GM12878 (cell line): ENCODE measurements around the gene SPDYE3. TPM values are rescaled to one million over a fixed set of nuclear protein-coding genes. Genes with fewer than 3 reads are reported as not detected.

Source experiments
- ATAC-seq: fragments of 200-7000 bp; cut with Tn5 transposase; 3 replicates; pipeline ENCODE4 v1.9.1; 2020; ENCODE audit warnings: mild to moderate bottlenecking, moderate library complexity
- BruUV-seq: library from RNA; stranded (reverse); fragments of 400-500 nt; replicated peaks from 2 replicates; lab custom pipeline; 2021; lab: Mats Ljungman, UMichigan
- CTCF ChIA-PET: fragments of 300-600 bp; sonication (Branson Sonifier 250); formaldehyde crosslinking; extraction: SDS; loops from one replicate; lab custom pipeline; 2021; ENCODE audit warnings: inconsistent platforms; lab: Yijun Ruan, JAX
- POLR2A ChIA-PET: fragments of 350-600 bp; formaldehyde crosslinking; extraction: SDS; loops from one replicate; lab custom pipeline; 2021; ENCODE audit warnings: inconsistent platforms; lab: Charles Lee
- RAD21 ChIA-PET: fragments of 300-600 bp; sonication (Branson Sonifier 250); formaldehyde crosslinking; loops from one replicate; lab custom pipeline; 2023; ENCODE audit warnings: antibody characterized with exemption; ENCODE audit not compliant: unreplicated experiment; lab: Charles Lee
- SMC1A ChIA-PET: fragments of 300-600 bp; sonication (Branson Sonifier 250); formaldehyde crosslinking; loops from one replicate; lab custom pipeline; 2023; ENCODE audit not compliant: unreplicated experiment, uncharacterized antibody; lab: Charles Lee
- DNase-seq: peaks from one replicate; pipeline ENCODE4 v3.0.0-alpha.2; 2011; ENCODE audit warnings: low read depth, low spot score
- FAIRE-seq: peaks from 3 replicates; lab custom pipeline; 2011; peaks lifted over from hg19 to GRCh38; lab: Jason Lieb, UNC
- H2AFZ ChIP-seq: 2 replicates; pipeline ENCODE4 v1.6.0; 2011; ENCODE audit warnings: low read depth, low read length, control low read depth; ENCODE audit not compliant: control insufficient read depth
- H3K27ac ChIP-seq: 2 replicates; pipeline ENCODE4 v1.5.1; 2011; ENCODE audit warnings: control low read depth; ENCODE audit not compliant: control insufficient read depth, insufficient read depth
- H3K27me3 ChIP-seq, 2 experiments: replicated peaks in 1 of 2; 2 replicates each; pipeline versions ENCODE4 v1.6.0 to v1.6.1; 2011; ENCODE audit warnings: low read length in 1 of 2; ENCODE audit not compliant: control insufficient read depth in 2 of 2, insufficient read depth in 2 of 2
- H3K36me3 ChIP-seq, 2 experiments: 2 replicates each; pipeline ENCODE4 v1.5.1; 2011; ENCODE audit warnings: low read length in 1 of 2; ENCODE audit not compliant: control insufficient read depth in 2 of 2, insufficient read depth in 2 of 2
- H3K4me1 ChIP-seq: 2 replicates; pipeline ENCODE4 v1.6.1; 2011; ENCODE audit warnings: mild to moderate bottlenecking, low read length, moderate library complexity, mixed read lengths; ENCODE audit not compliant: control insufficient read depth, insufficient read depth
- H3K4me2 ChIP-seq: 2 replicates; pipeline ENCODE4 v1.6.0; 2011; ENCODE audit warnings: control low read depth; ENCODE audit not compliant: control insufficient read depth, insufficient read depth
- H3K4me3 ChIP-seq: fragments of 200-600 bp; sonication (generic); 2 replicates; pipeline ENCODE4 v1.5.1; 2016
- H3K79me2 ChIP-seq: 2 replicates; pipeline ENCODE4 v1.6.0; 2011; ENCODE audit warnings: low read length; ENCODE audit not compliant: control insufficient read depth, insufficient read depth
- H3K9ac ChIP-seq: 2 replicates; pipeline ENCODE4 v1.8.0; 2011; ENCODE audit warnings: low read length, control low read depth, mixed read lengths; ENCODE audit not compliant: control insufficient read depth, insufficient read depth
- H3K9me3 ChIP-seq: replicated peaks from 3 replicates; pipeline ENCODE4 v1.5.1; 2011; ENCODE audit warnings: mild to moderate bottlenecking, low read length; ENCODE audit not compliant: control insufficient read depth, insufficient read depth
- H4K20me1 ChIP-seq: 2 replicates; pipeline ENCODE4 v1.6.0; 2011; ENCODE audit not compliant: control insufficient read depth, insufficient read depth
- ATF7 ChIP-seq: fragments of 450-650 bp; IDR thresholded peaks from 2 replicates; pipeline ENCODE4 v1.6.1; 2016; ENCODE audit warnings: low read depth, mild to moderate bottlenecking
- CREB1 ChIP-seq: IDR thresholded peaks from 2 replicates; pipeline ENCODE4 v1.6.1; 2012; ENCODE audit warnings: low read depth, mild to moderate bottlenecking, inconsistent platforms
- NR2C2 ChIP-seq: IDR thresholded peaks from 2 replicates; pipeline ENCODE4 v1.6.1; 2011; ENCODE audit warnings: borderline replicate concordance, low read depth; ENCODE audit not compliant: control insufficient read depth, insufficient read length
- RB1 ChIP-seq: fragments of 450-650 bp; formaldehyde crosslinking; IDR thresholded peaks from 2 replicates; pipeline ENCODE4 v1.6.1; 2017; ENCODE audit warnings: mild to moderate bottlenecking, borderline replicate concordance
- TBL1XR1 ChIP-seq: IDR thresholded peaks from 2 replicates; pipeline ENCODE4 v1.6.1; 2012; ENCODE audit warnings: low read depth, low read length, improper control_type of control experiment
- YY1 ChIP-seq: IDR thresholded peaks from 2 replicates; pipeline ENCODE4 v1.6.1; 2011; ENCODE audit warnings: low read depth, mild to moderate bottlenecking, low read length
- ZNF207 ChIP-seq: fragments of 450-650 bp; IDR thresholded peaks from 2 replicates; pipeline ENCODE4 v1.6.1; 2014; ENCODE audit warnings: antibody characterized with exemption, mild to moderate bottlenecking, borderline replicate concordance
- ZNF384 ChIP-seq: IDR thresholded peaks from 2 replicates; pipeline ENCODE4 v1.6.1; 2012; ENCODE audit warnings: low read depth, mild to moderate bottlenecking, low read length, improper control_type of control experiment, borderline replicate concordance
- WGBS: methylation state at CpG from one replicate; pipeline ENCODE4 v1.1.6; 2016; ENCODE audit warnings: low lambda C conversion rate; ENCODE audit not compliant: insufficient replicate concordance, insufficient coverage; ENCODE audit errors: missing lambda C conversion rate; 5-methylcytosine and 5-hydroxymethylcytosine counted together
- in situ Hi-C: fragments of 300-500 bp; cut with MboI; formaldehyde crosslinking; loops from 9 replicates; pipeline ENCODE4 v1.14.3; 2018; ENCODE audit warnings: mixed read lengths
- intact Hi-C: fragments of 100-400 bp; cut with micrococcal nuclease; formaldehyde crosslinking; loops from one replicate; pipeline ENCODE4 v1.14.2; 2022; ENCODE audit not compliant: unreplicated experiment
- polyA plus RNA-seq, 11 experiments: library from polyadenylated mRNA; depleted of rRNA in 4 of 11; unstranded in 6 of 11; stranded (reverse) in 5 of 11; fragments of >200 nt; fragmentation: Nextera tagmentation in 4 of 11; fragmentation: Illumina TruSeq in 1 of 11; extraction: Ambion mirVana in 4 of 11; extraction: Trizol in 1 of 11; gene quantifications; 1 replicate in 1 of 11; 2 replicates in 10 of 11; pipeline versions ENCODE4 v1.2.1 to v1.2.3, GENCODE V29; 2011 to 2016; ENCODE audit warnings: inconsistent platforms in 2 of 11, missing spikeins in 2 of 11, low read depth in 1 of 11
- total RNA-seq, 4 experiments: library from RNA; depleted of rRNA in 3 of 4; stranded (reverse); fragments of >200 nt in 3 of 4; fragmentation: Illumina TruSeq in 1 of 4; extraction: Trizol in 1 of 4; gene quantifications; 2 replicates each; pipeline versions ENCODE4 v1.2.1 to v1.2.3, GENCODE V29; 2013 to 2021
- TF ChIP-seq, protein P1 (sequence below): fragments of 450-650 bp; IDR thresholded peaks from 2 replicates; pipeline ENCODE4 v1.6.1; 2017; ENCODE audit warnings: mild to moderate bottlenecking
- TF ChIP-seq, protein P2 (sequence below): fragments of 450-650 bp; IDR thresholded peaks from 2 replicates; pipeline ENCODE4 v1.6.1; 2018; ENCODE audit warnings: borderline replicate concordance, mild to moderate bottlenecking; ENCODE audit not compliant: partially characterized antibody
- TF ChIP-seq, protein P3 (sequence below): IDR thresholded peaks from 2 replicates; pipeline ENCODE4 v1.6.1; 2011; ENCODE audit warnings: low read depth, mild to moderate bottlenecking, low read length, moderate library complexity, borderline replicate concordance; ENCODE audit errors: extremely low read depth
- TF ChIP-seq, protein P4 (sequence below): IDR thresholded peaks from 2 replicates; pipeline ENCODE4 v1.6.1; 2012; ENCODE audit warnings: improper control_type of control experiment, low read depth, low read length; ENCODE audit not compliant: insufficient replicate concordance

The SPDYE3 gene
- total and polyA plus RNA-seq, 10 of the 15 experiments (the other 5 are each of a cell fraction or from before 2014, with no cell fraction given): 0.03 to 9.4 (median 1.4) TPM; not detected in 4

DNA sequence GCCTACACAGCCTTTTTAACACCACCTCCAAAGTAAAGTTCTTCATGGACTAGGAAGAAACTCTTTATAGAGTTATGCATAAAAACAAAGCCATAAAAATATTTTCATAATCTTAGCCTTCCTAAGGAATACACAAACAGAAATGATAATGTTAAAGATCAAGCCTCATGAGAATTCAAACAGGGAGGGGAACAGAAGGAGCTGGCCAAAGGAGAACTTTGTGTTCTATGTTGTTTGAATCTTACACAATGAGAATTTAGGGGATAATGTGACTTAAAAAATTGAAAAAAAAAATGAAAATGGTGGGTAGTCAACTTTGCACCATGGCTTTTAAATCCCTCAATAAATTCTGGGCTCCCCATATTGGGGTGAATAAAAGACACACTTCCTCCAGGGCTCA is 41.3 kb downstream of the SPDYE3 start (continued):
- no peak for TF ChIP-seq NR2C2

DNA sequence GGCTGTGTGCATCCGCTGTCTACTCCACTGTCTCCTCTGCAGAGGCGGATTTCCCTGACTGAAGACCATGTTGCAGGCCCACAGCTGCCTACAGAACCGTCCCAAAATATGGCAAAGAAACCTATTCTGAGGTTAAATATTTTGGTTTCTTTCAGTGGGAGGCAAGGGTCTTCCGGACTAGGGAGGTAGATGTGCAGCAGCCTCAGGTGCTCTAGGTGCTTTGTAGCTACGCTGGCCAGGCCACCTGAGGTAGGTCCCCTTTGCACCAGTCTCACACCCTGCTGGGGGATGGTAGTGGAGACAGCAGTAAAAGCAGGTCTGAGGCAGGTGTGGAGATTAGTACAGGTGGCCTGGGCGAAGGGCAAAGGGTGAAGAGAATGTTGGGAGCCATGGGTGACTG is 42.3 kb downstream of the SPDYE3 start:
- ATAC-seq (no peak), FAIRE-seq (no peak), DNase-seq (no peak)
- intact Hi-C loops (no loop called here), in situ Hi-C loops (no loop called here)
- POLR2A ChIA-PET: no interaction called here
- Histone ChIP-seq H3K9me3 (no peaks in the 10 kb centered on the region), H3K4me1 (peaks cover 9% of the 10 kb centered on the region; the same call in 1 of the 2 replicates), H3K27me3 (no peaks in the 10 kb centered on the region), H4K20me1 (no peaks in the 10 kb centered on the region; the same call in 1 of the 2 replicates), H3K79me2 (peaks cover 1% of the 10 kb centered on the region; the same call in 1 of the 2 replicates), H3K36me3 (peaks cover 43 to 44% of the 10 kb centered on the region in 2 experiments), H3K4me2 (no peak overlapping the region), H3K4me3 (no peak overlapping the region), H2AFZ (no peak overlapping the region), H3K27ac (no peak overlapping the region), H3K9ac (no peak overlapping the region)
- CTCF ChIA-PET: no interaction called here
- SMC1A ChIA-PET: no interaction called here
- RAD21 ChIA-PET: no interaction called here
- 97% methylated on average over 6 of the region's 6 CpGs for WGBS
- BruUV-seq: no TSS peak
- TF ChIP-seq CREB1 (no peak), YY1 (no peak), RB1 (no peak), ZNF384 (no peak), ATF7 (no peak), TBL1XR1 (no peak), ZNF207 (no peak)
- TF ChIP-seq, protein P1, sequence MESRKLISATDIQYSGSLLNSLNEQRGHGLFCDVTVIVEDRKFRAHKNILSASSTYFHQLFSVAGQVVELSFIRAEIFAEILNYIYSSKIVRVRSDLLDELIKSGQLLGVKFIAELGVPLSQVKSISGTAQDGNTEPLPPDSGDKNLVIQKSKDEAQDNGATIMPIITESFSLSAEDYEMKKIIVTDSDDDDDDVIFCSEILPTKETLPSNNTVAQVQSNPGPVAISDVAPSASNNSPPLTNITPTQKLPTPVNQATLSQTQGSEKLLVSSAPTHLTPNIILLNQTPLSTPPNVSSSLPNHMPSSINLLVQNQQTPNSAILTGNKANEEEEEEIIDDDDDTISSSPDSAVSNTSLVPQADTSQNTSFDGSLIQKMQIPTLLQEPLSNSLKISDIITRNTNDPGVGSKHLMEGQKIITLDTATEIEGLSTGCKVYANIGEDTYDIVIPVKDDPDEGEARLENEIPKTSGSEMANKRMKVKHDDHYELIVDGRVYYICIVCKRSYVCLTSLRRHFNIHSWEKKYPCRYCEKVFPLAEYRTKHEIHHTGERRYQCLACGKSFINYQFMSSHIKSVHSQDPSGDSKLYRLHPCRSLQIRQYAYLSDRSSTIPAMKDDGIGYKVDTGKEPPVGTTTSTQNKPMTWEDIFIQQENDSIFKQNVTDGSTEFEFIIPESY: no peak
- TF ChIP-seq, protein P2, sequence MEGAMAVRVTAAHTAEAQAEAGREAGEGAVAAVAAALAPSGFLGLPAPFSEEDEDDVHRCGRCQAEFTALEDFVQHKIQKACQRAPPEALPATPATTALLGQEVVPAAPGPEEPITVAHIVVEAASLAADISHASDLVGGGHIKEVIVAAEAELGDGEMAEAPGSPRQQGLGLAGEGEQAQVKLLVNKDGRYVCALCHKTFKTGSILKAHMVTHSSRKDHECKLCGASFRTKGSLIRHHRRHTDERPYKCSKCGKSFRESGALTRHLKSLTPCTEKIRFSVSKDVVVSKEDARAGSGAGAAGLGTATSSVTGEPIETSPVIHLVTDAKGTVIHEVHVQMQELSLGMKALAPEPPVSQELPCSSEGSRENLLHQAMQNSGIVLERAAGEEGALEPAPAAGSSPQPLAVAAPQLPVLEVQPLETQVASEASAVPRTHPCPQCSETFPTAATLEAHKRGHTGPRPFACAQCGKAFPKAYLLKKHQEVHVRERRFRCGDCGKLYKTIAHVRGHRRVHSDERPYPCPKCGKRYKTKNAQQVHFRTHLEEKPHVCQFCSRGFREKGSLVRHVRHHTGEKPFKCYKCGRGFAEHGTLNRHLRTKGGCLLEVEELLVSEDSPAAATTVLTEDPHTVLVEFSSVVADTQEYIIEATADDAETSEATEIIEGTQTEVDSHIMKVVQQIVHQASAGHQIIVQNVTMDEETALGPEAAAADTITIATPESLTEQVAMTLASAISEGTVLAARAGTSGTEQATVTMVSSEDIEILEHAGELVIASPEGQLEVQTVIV: no peak
- TF ChIP-seq, protein P3, sequence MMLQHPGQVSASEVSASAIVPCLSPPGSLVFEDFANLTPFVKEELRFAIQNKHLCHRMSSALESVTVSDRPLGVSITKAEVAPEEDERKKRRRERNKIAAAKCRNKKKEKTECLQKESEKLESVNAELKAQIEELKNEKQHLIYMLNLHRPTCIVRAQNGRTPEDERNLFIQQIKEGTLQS: no peak
- TF ChIP-seq, protein P4, sequence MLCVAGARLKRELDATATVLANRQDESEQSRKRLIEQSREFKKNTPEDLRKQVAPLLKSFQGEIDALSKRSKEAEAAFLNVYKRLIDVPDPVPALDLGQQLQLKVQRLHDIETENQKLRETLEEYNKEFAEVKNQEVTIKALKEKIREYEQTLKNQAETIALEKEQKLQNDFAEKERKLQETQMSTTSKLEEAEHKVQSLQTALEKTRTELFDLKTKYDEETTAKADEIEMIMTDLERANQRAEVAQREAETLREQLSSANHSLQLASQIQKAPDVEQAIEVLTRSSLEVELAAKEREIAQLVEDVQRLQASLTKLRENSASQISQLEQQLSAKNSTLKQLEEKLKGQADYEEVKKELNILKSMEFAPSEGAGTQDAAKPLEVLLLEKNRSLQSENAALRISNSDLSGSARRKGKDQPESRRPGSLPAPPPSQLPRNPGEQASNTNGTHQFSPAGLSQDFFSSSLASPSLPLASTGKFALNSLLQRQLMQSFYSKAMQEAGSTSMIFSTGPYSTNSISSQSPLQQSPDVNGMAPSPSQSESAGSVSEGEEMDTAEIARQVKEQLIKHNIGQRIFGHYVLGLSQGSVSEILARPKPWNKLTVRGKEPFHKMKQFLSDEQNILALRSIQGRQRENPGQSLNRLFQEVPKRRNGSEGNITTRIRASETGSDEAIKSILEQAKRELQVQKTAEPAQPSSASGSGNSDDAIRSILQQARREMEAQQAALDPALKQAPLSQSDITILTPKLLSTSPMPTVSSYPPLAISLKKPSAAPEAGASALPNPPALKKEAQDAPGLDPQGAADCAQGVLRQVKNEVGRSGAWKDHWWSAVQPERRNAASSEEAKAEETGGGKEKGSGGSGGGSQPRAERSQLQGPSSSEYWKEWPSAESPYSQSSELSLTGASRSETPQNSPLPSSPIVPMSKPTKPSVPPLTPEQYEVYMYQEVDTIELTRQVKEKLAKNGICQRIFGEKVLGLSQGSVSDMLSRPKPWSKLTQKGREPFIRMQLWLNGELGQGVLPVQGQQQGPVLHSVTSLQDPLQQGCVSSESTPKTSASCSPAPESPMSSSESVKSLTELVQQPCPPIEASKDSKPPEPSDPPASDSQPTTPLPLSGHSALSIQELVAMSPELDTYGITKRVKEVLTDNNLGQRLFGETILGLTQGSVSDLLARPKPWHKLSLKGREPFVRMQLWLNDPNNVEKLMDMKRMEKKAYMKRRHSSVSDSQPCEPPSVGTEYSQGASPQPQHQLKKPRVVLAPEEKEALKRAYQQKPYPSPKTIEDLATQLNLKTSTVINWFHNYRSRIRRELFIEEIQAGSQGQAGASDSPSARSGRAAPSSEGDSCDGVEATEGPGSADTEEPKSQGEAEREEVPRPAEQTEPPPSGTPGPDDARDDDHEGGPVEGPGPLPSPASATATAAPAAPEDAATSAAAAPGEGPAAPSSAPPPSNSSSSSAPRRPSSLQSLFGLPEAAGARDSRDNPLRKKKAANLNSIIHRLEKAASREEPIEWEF: no peak
